Left lung (tissue), 10 donors: ENCODE data around the gene TRAF7. TPM values are rescaled to one million over a fixed set of nuclear protein-coding genes. Genes with fewer than 3 reads are reported as not detected.

ENCODE experiments used
- ATAC-seq: fragments of 200-7000 bp; cut with Tn5 transposase; one replicate; pipeline ENCODE4 v1.9.1; 2020; ENCODE audit warnings: moderate library complexity
- DNase-seq, 4 donors: peaks; one replicate each; pipeline ENCODE4 v3.0.0-alpha.2; 2013 to 2020
- H3K27ac ChIP-seq, 2 donors: fragments of 200-600 bp; sonication (generic) in 1 of 2; one replicate each; pipeline versions ENCODE4 v1.5.0 to v1.8.0; 2020 to 2021
- H3K27me3 ChIP-seq, 2 donors: fragments of 200-600 bp; sonication (generic) in 1 of 2; one replicate each; pipeline versions ENCODE4 v1.5.0 to v1.8.0; 2020 to 2021
- H3K36me3 ChIP-seq, 2 donors: fragments of 200-600 bp; sonication (generic) in 1 of 2; one replicate each; pipeline versions ENCODE4 v1.5.0 to v1.8.0; 2020 to 2021
- H3K4me1 ChIP-seq, 2 donors: fragments of 200-600 bp; one replicate each; pipeline ENCODE4 v1.8.0; 2021
- H3K4me3 ChIP-seq, 2 donors: fragments of 200-600 bp; sonication (generic) in 1 of 2; one replicate each; pipeline versions ENCODE4 v1.5.0 to v1.8.0; 2020 to 2021; ENCODE audit warnings: mild to moderate bottlenecking in 1 of 2
- H3K9me3 ChIP-seq, 2 donors: fragments of 200-600 bp; sonication (generic) in 1 of 2; one replicate each; pipeline versions ENCODE4 v1.5.0 to v1.8.0; 2020 to 2021
- CTCF ChIP-seq, 2 donors: fragments of 200-600 bp; sonication (generic) in 1 of 2; IDR thresholded peaks; one replicate each; pipeline versions ENCODE4 v1.5.0 to v1.8.0; 2021; ENCODE audit warnings: antibody characterized with exemption in 2 of 2
- intact Hi-C, 2 donors: fragments of 100-400 bp; cut with DNase I; formaldehyde crosslinking; loops; one replicate each; pipeline versions ENCODE4 v1.11.2 to v1.14.2; 2022
- polyA plus RNA-seq, 6 donors: library from polyadenylated mRNA; unstranded; fragments of 120-200 nt; gene quantifications; one replicate each; pipeline ENCODE4 v1.2.1, GENCODE V29; 2013; ENCODE audit not compliant: insufficient read length in 6 of 6
- total RNA-seq, 2 donors: library from RNA; stranded (reverse); fragmentation: NEBNext Ultra II Directional; extraction: Animal tissue kit (Norgen Biotek cat#: 25700); gene quantifications; one replicate each; pipeline ENCODE4 v1.2.1, GENCODE V29; 2021
- donor health status: DM: no; HTN: yes; CAD: no.
- donor health status: DM: no; HTN: no; CAD: no.

The TRAF7 gene
- total and polyA plus RNA-seq, 8 donors: 48.6 to 88.1 (median 55.0) TPM

DNA sequence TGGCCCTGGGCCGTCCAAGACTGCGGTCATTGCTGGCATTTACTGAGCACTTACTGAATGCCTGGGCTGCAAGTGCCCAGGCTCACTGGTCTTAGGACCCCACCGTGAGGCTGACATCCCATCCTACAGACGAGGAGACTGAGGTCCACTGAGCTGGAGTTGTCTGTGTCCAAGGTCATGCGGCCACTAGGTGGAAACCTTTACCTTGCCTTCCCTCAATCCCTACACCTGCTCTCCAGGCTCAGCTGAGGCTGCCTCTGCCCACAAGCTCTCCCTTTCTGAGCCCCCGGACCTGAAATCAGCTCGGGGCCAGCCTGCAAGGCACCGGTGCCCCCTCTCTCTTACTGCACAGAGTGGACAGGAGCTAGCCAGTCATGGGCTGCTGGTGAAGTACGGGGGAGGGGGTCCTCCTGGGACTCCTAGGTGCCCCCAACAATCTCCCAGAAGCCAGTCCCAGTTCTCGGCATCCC lies 39.3 kb downstream of the TRAF7 start:
- TF ChIP-seq CTCF (IDR thresholded peaks at IDR 0.05): peak; percentile 41 to 54
- Histone ChIP-seq H3K36me3 (no peaks in the 10 kb centered on the region), H3K27ac (no peak overlapping the region), H3K4me1 (peaks cover 0 to 20% of the 10 kb centered on the region in 2 donors), H3K9me3 (no peaks in the 10 kb centered on the region), H3K27me3 (peaks cover 29 to 64% of the 10 kb centered on the region in 2 donors), H3K4me3 (no peak overlapping the region)
- intact Hi-C loops: no loop called here
- ATAC-seq (peak; percentile 90), DNase-seq (peak in 1 of 4 donors; percentile 45)

DNA sequence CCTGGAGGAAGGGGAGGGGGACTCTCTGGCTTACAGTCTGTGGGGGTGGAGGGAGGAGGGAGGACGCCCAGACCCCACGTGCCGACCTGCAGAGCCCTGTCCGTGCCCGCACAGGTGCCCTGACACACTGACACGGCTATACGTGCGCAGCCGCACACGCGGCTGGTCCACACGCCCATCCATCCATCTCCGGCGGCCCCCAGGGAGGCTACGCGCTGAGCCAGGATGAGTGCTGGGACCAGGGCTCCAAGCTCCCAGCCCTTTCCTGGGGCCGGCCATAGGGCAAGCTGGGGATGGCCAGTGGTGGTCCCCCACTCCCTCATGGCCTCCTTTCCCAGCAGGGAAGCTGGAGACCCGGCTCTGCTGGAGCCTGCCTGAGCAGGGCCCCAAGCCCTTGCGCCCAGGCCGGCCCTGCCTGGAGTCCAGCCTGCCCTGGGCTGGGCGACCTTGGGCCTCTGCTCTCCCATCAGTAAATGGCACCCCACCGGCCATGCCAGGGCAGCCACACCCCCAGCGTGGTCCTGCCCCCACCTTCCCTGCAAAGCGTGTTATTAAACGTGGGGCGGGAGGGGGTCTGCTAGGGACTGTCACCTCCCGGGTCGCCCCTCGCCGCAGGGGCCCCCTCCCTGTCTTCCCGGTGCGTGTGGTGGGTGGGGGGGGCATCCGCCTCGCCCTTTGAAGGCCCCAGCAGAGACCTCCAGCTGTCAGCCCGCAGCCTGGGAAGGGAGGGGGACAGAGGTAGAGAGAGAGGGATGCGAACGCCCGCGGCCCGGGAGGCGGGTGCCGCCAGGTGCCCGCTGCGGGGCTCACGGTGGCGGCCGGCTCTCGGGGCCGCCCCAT lies 40.0 kb downstream of the TRAF7 start:
- Histone ChIP-seq H3K9me3 (no peaks in the 10 kb centered on the region), H3K4me1 (peaks cover 0 to 20% of the 10 kb centered on the region in 2 donors), H3K36me3 (no peaks in the 10 kb centered on the region), H3K27me3 (peaks cover 29 to 67% of the 10 kb centered on the region in 2 donors), H3K4me3 (peak overlapping the region in 1 of 2 donors; percentile 19), H3K27ac (no peak overlapping the region)
- DNase-seq (no peak), ATAC-seq (peak; percentile 18)
- intact Hi-C loops: no loop called here
- no peak for TF ChIP-seq CTCF (IDR thresholded peaks at IDR 0.05)

GRCh38 chr16:2196162-2196980 lies 40.8 kb downstream of the TRAF7 start, which contains the start of gene CASKIN1:
Gene CASKIN1 (minus strand): TSS chr16:2196605. CDS start chr16:2196432, 173 bp downstream.
- DNase-seq: peak in 1 of 4 donors; percentile 19
- no peak within 1 kb of the TSS for H3K27ac ChIP-seq
- H3K9me3 ChIP-seq: no peaks in the 10 kb centered on the region
- TF ChIP-seq CTCF (IDR thresholded peaks at IDR 0.05): no peak
- H3K4me3 ChIP-seq: peak within 1 kb of the TSS in 1 of 2 donors; percentile 19
- H3K36me3 ChIP-seq: no peaks in the 10 kb centered on the region
- peaks cover 0 to 20% of the 10 kb centered on the region in 2 donors for H3K4me1 ChIP-seq
- H3K27me3 ChIP-seq: peaks cover 29 to 67% of the 10 kb centered on the region in 2 donors
- no peak for ATAC-seq
- intact Hi-C loops: no loop called here

DNA sequence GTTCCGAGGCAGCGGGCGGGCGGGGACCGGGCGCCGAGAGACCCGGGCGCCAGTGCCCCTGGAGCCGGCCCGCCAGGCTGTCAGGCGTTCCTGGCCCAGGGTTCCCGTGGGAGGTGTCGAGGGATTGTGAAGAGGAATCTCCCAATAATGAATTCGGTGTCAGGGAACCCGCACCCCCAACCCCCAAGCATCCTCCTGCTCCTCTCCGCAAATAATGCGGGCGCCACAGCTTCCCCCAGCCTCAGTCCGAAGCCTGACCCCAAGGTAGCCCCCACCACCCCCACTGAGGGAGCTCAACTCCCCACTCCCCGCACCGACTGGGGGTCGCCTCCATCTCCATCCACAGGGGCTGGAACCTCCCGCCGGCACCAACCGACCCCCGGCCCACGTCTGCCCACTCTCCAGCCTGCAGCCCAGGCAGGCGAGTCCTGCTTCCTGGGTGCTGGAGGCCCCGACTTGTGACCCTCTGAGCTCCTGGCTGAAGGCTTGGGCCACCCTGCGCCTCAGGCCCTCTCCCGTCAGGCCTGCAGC lies 41.5 kb downstream of the TRAF7 start:
- TF ChIP-seq CTCF (IDR thresholded peaks at IDR 0.05): no peak
- Histone ChIP-seq H3K36me3 (no peaks in the 10 kb centered on the region), H3K4me1 (peaks cover 0 to 20% of the 10 kb centered on the region in 2 donors), H3K27ac (no peak overlapping the region), H3K27me3 (peaks cover 29 to 67% of the 10 kb centered on the region in 2 donors), H3K9me3 (no peaks in the 10 kb centered on the region), H3K4me3 (no peak overlapping the region)
- DNase-seq (no peak), ATAC-seq (no peak)
- intact Hi-C loops: no loop called here
